Measurements from ENCODE around the gene PUSL1. TPM values are rescaled to one million over a fixed set of nuclear protein-coding genes. Genes with fewer than 3 reads are reported as not detected.

The PUSL1 gene
- total and polyA plus RNA-seq, 2 experiments from 2014 or later, result 41.5 to 55.8 TPM

DNA sequence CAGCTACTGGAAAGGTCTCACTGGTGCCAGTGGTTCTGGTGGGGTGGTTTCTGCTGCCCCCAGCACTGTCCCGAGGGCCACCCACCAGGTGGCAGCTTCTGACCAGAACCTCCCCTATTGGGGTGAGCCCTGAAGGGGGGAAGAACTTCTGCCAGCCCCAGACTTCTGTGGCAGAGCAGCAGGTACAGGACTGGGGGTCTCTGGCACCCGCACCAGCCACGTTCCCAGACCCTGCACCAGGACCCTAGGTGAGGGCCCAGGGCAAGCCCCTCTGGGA lies 1.6 kb downstream of the PUSL1 start:
- Histone ChIP-seq H2AFZ (no peak overlapping the region), H4K20me1 (replicated peaks; ENCODE audit: insufficient read depth) (peaks cover 6% of the 10 kb centered on the region; the same call in 1 of the 2 replicates), H3K36me3 (ENCODE audit: insufficient read depth) (peaks cover 8% of the 10 kb centered on the region; the same call in 1 of the 2 replicates), H3K79me2 (replicated peaks; ENCODE audit: insufficient read depth) (peaks cover 5% of the 10 kb centered on the region; the same call in 1 of the 2 replicates), H3K4me3 (peak overlapping the region; percentile 90; the same call in 1 of the 2 replicates), H3K4me2 (peak overlapping the region; percentile 90; the same call in 1 of the 2 replicates), H3K27me3 (ENCODE audit: insufficient read depth) (no peaks in the 10 kb centered on the region), H3K4me1 (ENCODE audit: insufficient read depth) (peaks cover 4% of the 10 kb centered on the region; the same call in 1 of the 2 replicates), H3F3A (replicated peaks; ENCODE audit: low read depth) (peaks cover 16% of the 10 kb centered on the region), H3K9me2 (ENCODE audit: insufficient read depth) (no peaks in the 10 kb centered on the region), H3K27ac (ENCODE audit: low read depth) (no peak overlapping the region)
- DNase-seq (ENCODE audit: low spot score) (no peak), ATAC-seq (no peak)
- H3K27ac Mint-ChIP-seq, result no peak overlapping the region
- H3K4me3 Mint-ChIP-seq, result peak overlapping the region; percentile 78; the same call in 2 of the 3 replicates
- no peaks in the 10 kb centered on the region for H3K9me3 Mint-ChIP-seq
- H3K36me3 Mint-ChIP-seq (ENCODE audit: low read depth), result peaks cover 26% of the 10 kb centered on the region
- TF ChIP-seq ZNF114 (CRISPR knock-in tag; IDR thresholded peaks at IDR 0.05) (no peak), ZNF331 (CRISPR knock-in tag; IDR thresholded peaks at IDR 0.05; ENCODE audit: low read depth) (no peak), STAT1 (IDR thresholded peaks at IDR 0.05; ENCODE audit: unreplicated experiment) (no peak), JUNB (IDR thresholded peaks at IDR 0.05; ENCODE audit: unreplicated experiment) (no peak), EZH2phosphoT487 (IDR thresholded peaks at IDR 0.05; ENCODE audit: unreplicated experiment) (no peak), NANOG (IDR thresholded peaks at IDR 0.05; ENCODE audit: borderline replicate concordance) (no peak), POLR2AphosphoS5 (IDR thresholded peaks at IDR 0.05; ENCODE audit: low read depth) (no peak)
- TF ChIP-seq, protein P1, sequence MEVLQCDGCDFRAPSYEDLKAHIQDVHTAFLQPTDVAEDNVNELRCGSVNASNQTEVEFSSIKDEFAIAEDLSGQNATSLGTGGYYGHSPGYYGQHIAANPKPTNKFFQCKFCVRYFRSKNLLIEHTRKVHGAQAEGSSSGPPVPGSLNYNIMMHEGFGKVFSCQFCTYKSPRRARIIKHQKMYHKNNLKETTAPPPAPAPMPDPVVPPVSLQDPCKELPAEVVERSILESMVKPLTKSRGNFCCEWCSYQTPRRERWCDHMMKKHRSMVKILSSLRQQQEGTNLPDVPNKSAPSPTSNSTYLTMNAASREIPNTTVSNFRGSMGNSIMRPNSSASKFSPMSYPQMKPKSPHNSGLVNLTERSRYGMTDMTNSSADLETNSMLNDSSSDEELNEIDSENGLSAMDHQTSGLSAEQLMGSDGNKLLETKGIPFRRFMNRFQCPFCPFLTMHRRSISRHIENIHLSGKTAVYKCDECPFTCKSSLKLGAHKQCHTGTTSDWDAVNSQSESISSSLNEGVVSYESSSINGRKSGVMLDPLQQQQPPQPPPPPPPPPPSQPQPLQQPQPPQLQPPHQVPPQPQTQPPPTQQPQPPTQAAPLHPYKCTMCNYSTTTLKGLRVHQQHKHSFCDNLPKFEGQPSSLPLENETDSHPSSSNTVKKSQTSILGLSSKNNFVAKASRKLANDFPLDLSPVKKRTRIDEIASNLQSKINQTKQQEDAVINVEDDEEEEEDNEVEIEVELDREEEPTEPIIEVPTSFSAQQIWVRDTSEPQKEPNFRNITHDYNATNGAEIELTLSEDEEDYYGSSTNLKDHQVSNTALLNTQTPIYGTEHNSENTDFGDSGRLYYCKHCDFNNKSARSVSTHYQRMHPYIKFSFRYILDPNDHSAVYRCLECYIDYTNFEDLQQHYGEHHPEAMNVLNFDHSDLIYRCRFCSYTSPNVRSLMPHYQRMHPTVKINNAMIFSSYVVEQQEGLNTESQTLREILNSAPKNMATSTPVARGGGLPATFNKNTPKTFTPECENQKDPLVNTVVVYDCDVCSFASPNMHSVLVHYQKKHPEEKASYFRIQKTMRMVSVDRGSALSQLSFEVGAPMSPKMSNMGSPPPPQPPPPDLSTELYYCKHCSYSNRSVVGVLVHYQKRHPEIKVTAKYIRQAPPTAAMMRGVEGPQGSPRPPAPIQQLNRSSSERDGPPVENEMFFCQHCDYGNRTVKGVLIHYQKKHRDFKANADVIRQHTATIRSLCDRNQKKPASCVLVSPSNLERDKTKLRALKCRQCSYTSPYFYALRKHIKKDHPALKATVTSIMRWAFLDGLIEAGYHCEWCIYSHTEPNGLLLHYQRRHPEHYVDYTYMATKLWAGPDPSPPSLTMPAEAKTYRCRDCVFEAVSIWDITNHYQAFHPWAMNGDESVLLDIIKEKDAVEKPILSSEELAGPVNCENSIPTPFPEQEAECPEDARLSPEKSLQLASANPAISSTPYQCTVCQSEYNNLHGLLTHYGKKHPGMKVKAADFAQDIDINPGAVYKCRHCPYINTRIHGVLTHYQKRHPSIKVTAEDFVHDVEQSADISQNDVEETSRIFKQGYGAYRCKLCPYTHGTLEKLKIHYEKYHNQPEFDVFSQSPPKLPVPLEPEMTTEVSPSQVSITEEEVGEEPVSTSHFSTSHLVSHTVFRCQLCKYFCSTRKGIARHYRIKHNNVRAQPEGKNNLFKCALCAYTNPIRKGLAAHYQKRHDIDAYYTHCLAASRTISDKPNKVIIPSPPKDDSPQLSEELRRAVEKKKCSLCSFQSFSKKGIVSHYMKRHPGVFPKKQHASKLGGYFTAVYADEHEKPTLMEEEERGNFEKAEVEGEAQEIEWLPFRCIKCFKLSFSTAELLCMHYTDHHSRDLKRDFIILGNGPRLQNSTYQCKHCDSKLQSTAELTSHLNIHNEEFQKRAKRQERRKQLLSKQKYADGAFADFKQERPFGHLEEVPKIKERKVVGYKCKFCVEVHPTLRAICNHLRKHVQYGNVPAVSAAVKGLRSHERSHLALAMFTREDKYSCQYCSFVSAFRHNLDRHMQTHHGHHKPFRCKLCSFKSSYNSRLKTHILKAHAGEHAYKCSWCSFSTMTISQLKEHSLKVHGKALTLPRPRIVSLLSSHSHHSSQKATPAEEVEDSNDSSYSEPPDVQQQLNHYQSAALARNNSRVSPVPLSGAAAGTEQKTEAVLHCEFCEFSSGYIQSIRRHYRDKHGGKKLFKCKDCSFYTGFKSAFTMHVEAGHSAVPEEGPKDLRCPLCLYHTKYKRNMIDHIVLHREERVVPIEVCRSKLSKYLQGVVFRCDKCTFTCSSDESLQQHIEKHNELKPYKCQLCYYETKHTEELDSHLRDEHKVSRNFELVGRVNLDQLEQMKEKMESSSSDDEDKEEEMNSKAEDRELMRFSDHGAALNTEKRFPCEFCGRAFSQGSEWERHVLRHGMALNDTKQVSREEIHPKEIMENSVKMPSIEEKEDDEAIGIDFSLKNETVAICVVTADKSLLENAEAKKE (CRISPR knock-in tag; IDR thresholded peaks at IDR 0.05), result no peak
- TF ChIP-seq, protein P2, sequence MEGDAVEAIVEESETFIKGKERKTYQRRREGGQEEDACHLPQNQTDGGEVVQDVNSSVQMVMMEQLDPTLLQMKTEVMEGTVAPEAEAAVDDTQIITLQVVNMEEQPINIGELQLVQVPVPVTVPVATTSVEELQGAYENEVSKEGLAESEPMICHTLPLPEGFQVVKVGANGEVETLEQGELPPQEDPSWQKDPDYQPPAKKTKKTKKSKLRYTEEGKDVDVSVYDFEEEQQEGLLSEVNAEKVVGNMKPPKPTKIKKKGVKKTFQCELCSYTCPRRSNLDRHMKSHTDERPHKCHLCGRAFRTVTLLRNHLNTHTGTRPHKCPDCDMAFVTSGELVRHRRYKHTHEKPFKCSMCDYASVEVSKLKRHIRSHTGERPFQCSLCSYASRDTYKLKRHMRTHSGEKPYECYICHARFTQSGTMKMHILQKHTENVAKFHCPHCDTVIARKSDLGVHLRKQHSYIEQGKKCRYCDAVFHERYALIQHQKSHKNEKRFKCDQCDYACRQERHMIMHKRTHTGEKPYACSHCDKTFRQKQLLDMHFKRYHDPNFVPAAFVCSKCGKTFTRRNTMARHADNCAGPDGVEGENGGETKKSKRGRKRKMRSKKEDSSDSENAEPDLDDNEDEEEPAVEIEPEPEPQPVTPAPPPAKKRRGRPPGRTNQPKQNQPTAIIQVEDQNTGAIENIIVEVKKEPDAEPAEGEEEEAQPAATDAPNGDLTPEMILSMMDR (conservative IDR thresholded peaks at IDR 0.05; ENCODE audit: low read depth in 2 of 2), result no peak
- TF ChIP-seq, protein P3, sequence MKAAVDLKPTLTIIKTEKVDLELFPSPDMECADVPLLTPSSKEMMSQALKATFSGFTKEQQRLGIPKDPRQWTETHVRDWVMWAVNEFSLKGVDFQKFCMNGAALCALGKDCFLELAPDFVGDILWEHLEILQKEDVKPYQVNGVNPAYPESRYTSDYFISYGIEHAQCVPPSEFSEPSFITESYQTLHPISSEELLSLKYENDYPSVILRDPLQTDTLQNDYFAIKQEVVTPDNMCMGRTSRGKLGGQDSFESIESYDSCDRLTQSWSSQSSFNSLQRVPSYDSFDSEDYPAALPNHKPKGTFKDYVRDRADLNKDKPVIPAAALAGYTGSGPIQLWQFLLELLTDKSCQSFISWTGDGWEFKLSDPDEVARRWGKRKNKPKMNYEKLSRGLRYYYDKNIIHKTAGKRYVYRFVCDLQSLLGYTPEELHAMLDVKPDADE (IDR thresholded peaks at IDR 0.05), result no peak
- TF ChIP-seq, protein P4, sequence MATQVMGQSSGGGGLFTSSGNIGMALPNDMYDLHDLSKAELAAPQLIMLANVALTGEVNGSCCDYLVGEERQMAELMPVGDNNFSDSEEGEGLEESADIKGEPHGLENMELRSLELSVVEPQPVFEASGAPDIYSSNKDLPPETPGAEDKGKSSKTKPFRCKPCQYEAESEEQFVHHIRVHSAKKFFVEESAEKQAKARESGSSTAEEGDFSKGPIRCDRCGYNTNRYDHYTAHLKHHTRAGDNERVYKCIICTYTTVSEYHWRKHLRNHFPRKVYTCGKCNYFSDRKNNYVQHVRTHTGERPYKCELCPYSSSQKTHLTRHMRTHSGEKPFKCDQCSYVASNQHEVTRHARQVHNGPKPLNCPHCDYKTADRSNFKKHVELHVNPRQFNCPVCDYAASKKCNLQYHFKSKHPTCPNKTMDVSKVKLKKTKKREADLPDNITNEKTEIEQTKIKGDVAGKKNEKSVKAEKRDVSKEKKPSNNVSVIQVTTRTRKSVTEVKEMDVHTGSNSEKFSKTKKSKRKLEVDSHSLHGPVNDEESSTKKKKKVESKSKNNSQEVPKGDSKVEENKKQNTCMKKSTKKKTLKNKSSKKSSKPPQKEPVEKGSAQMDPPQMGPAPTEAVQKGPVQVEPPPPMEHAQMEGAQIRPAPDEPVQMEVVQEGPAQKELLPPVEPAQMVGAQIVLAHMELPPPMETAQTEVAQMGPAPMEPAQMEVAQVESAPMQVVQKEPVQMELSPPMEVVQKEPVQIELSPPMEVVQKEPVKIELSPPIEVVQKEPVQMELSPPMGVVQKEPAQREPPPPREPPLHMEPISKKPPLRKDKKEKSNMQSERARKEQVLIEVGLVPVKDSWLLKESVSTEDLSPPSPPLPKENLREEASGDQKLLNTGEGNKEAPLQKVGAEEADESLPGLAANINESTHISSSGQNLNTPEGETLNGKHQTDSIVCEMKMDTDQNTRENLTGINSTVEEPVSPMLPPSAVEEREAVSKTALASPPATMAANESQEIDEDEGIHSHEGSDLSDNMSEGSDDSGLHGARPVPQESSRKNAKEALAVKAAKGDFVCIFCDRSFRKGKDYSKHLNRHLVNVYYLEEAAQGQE (IDR thresholded peaks at IDR 0.05; ENCODE audit: unreplicated experiment), result no peak
- H3K27me3 Mint-ChIP-seq (ENCODE audit: insufficient read depth, low read depth, poor library complexity), result peaks cover 21% of the 10 kb centered on the region
- H3K4me1 Mint-ChIP-seq, result peaks cover 19% of the 10 kb centered on the region; the same call in 2 of the 3 replicates

Measured in GM23338 (cell line).